NK-92 (cell line): ENCODE data around the gene TPD52L2.

Experiments
- DNase-seq: peaks from one replicate; lab custom pipeline; 2025; ENCODE audit not compliant: unreplicated experiment; lab: John Stamatoyannopoulos, UW

Gene TPD52L2

DNA sequence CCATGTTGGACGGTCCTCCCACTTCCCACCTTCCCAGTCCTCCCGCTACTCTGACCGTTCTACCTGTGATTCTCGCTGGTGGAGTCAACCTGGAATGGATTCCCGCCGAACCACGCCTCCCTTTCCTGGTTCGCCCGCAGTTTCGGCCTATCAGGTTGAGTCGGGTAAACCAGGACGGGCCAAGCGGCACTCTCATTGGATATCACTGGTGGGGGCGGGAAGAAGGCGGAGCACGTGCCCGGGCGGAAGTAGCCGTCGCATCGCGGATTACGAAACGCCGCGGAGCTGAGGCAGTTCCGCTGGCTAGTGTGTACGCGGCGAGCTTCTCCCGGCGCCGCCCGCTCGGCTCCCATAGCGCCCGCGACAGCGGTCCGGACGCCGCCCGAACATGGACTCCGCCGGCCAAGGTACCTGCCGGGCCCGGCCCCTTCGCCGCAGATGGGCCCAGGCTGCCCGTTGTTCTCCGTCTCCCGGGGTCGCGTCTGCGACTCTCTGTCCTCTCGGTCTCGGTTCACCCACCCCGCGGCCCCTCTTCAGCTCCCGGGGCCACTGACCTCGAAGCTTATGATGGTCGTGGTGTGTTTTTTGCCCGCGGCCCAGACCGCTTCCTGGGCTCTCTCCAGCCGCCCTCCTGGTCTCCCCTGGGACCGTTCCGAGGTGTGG, at the start of gene TPD52L2:
TPD52L2 (plus strand) TSS at position 293 of the 663 bp plus-strand sequence; CDS start at position 389, 96 bp downstream.
- peak; percentile 84 for DNase-seq

DNA sequence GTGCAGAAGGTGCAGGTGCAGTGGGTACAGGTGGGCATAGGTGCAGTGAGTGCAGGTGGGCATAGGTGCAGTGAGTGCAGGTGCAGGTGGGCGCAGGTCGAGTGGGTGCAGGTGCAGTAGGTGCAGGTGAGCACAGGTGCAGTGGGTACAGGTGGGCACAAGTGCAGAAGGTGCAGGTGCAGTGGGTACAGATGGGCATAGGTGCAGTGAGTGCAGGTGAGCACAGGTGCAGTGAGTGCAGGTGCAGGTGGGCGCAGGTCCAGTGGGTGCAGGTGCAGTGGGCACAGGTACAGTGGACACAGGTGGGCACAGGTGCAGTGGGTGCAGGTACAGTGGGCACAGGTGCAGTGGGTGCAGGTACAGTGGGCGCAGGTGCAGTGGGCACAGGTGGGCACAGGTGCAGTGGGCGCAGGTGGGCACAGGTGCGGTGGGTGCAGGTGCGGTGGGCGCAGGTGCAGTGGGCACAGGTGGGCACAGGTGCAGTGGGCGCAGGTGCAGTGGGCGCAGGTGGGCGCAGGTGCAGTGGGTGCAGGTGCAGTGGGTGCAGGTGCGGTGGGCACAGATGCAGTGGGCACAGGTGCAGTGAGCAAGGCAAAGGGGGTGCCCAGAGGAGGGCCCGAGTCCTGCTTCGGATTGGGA, 49.3 kb upstream of the TPD52L2 start:
- no peak for DNase-seq

DNA sequence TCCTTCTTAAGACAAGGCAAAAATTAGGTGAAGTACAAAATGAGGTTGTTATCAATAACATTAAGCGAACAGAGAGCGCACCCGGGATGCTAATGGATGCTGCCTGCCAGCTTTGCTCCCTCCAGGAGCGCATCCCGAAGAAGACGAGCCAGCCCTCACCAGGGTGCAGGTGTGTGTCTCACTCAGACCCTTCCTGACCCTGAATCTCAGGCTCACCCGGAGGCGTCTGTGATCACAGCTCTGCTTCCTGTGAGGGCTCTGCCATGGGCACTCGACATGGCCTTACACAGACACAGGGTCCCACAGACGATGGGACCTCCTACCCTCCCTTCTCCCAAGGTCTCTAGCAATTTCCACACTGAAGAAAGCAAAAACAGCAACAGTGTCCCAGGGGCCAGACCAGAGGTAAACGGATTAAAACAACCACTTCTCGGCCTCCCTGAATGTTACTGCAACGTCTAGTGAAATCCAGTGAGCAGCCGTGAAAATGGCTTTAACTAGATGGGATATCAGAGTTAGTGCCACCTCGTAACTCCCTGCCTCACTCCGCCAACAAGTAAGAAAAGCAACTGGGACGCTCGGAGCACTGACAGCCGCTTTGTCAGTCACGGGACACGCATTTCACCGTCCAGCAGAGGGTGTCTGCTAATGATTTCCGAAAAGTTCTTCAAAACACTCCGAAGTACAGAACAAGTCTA, 45.7 kb upstream of the TPD52L2 start:
- DNase-seq: no peak

DNA sequence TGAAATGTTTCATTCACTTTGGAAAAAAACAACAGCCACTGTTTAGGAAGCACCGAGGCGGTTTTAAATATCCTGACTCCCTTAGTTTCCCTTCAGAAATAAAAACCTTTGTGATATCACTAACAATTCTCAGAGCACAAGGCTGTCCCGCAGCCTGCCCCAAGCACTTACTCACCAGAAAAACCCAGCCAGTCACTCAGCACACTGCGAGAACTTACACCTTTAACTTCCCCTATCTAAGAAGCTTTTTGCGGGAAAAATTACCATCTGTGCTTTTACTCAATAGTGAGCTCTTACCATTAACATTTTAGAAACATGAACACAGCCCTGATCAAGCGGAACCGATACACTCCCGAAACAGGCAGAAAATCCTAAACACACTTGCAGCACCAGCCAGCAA, 43.3 kb upstream of the TPD52L2 start:
- no peak for DNase-seq

- DNase-seq: no peak
Observed at GRCh38 chr20:63822276-63822696, 42.8 kb upstream of the TPD52L2 start.

- no peak for DNase-seq
Observed at GRCh38 chr20:63823691-63824311, 41.3 kb upstream of the TPD52L2 start.

DNA sequence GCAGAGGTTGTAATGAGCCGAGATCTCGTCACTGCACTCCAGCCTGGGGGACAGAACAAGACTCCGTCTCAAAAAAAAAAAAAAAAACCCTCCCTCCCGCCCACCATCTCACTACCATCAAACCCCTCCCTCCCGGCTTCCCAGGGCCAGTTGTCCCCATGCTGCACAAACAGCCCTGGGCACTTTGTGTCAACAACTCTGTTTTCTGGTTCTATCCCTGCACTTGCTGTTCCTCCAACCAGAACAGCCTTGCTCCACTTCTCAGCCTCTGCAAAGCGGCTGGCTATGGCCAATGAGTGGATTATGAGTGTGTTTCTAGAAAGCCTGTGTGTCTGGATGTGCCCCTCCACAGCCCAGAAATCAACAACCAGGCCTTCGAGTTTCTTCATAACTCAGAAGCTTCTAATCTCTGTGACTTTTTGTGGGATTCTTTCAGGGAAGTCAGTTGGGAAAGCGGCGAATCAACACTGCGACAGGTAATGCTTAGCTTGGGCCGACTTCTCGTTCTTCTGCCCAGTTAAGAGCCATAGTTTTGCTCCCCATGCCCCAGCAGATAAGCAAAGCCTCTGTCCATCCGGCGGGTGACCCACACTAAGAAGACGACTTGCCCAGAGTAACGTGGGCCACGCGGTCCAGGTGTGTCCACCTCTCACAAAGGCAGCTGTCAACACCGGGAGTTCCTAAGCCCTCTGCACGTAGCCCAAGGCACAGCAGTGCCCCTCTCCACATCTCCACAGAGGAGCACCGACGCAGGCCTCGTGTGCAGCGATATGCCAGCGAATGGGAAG, 39.5 kb upstream of the TPD52L2 start:
- no peak for DNase-seq

- DNase-seq: no peak
Observed at GRCh38 chr20:63826753-63827152, 38.3 kb upstream of the TPD52L2 start.

DNA sequence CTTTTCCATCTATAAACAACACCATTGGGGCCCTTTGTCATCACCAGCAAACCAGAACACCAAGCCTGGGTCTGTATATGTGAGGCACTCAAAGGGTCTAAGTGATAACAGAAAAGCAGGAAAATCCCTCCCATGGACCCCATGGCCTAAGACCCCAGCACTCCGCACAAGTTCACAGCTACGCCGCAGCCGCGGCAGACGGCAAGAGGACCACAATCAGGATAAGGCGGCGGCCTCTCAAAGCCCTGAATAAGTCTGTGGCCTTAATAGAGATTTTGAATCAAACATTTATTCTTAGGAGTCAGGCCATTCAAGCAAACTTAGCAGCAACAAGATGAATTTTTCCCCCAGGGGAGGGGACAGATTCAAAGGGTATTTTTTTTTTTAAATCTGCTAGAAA, 36.9 kb upstream of the TPD52L2 start:
- DNase-seq: no peak

DNA sequence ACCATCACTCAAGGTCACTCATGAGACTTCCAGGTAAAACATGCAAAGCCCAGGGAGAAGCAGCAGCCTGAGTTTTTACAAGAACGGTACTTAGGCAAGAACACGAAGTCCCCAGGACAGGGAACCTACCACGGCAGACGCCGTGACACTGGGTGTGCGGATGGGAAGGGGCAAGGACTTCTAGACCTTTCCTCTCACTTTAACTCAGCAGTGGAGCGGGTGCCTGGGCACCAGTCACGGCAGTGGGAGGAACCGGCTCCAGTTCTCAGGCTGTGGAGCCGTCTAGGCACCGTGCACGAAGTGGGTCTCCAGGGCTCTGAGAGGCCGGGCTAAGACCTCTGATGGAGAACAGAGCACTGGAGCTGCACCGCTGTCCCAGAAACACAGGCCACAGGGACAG, 36.5 kb upstream of the TPD52L2 start:
- DNase-seq: no peak

- DNase-seq: no peak
Observed at GRCh38 chr20:63828951-63829350, 36.1 kb upstream of the TPD52L2 start.

GRCh38 chr20:63829603-63829944, 35.5 kb upstream of the TPD52L2 start:
- DNase-seq: no peak

- no peak for DNase-seq
Observed at GRCh38 chr20:63829945-63830835, 34.9 kb upstream of the TPD52L2 start.

DNA sequence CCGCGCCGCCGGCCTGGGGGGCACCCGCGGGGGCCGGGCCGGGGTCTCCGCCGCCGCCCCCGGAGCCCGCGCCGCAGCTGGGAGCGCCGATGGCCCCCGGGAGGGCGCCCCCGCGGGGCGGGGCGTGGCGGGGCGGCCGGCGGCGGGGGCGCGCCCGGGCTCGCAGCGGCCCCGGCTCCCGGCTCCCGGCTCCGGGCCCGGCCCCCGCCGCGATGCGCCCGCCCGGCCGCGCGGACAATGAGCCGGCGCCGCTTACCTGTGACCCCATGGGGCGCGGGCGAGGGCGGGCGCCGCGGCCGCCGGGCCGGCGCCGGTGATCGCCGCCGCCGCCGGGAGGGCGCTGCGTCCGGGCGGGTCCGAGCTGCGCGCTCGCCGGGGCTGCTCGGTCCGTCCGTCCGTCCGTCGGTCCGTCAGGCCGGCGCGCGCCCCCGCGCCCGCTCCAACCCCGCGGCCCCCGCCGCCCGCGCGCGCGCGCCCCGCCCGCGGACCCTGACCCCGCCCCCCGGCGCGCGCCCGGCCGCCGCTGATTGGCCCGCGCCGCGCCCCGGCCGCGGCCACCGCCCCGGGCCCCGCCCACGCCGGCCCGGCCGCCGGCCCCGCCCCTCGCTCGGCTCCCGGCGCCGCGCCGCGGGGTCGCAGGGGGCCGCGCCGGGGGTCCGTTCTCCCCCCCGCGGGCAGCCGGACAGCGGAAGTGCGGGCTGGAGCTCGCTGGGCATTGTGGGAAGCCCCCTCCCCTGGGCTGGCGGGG, 34.1 kb upstream of the TPD52L2 start, which contains the start of gene ZBTB46:
ZBTB46 (minus strand) TSS at position 424 of the 748 bp plus-strand sequence. CDS start 40,507 bp downstream, outside the sequence.
- no peak for DNase-seq

DNA sequence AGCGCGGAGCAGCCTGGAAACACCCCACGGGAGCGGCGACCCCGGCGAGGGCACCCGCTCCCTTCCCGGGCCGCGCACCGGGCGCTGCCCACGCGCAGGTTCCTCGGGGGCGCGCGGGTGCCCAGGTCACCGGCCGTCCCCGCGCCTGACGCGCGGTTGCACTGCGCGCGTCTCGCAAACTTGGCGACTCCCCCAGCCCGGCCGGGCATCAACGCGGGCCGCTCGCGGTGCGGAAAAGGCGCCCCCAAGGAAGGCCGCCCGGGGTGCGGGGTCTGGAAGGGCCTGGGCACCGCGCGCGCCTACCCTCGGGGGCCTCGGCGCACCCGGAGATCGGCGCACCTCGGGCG, 33.5 kb upstream of the TPD52L2 start:
- DNase-seq: no peak

GRCh38 chr20:63831993-63832686, 32.9 kb upstream of the TPD52L2 start:
- DNase-seq: no peak

DNA sequence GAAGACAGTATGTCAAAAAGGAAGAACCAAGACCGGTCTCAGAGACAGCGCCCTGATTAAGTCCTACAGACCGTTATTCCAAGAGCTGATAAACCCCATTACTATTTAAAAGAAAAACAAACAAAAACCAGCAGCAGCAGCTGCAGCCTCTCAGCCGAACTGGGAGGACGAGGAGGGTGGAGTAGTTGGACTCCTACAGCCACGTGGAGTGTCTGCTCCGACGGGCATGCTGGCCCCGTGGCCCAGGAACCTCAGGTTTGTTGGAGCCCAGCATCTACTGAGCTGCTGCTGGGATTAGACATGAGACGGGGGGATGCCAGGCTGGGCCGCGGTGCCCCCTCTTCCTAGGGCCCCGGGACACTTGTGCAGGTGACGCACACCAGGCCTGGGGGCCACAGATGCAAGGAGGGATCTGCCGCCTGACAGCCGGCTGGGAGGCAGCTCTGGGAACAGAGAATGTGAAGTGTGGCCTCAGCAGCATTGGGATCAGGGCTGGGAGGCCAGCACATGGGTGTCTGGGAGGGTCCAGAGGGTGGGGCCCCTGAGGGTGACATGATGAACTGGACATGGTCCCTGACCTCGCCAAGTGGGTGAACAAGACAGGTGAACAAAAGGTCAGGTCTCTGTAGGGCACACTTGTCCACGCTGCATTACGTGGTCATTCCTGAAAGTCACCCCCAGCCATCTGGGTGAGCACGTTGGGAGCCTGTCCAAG, 31.1 kb upstream of the TPD52L2 start:
- no peak for DNase-seq

DNA sequence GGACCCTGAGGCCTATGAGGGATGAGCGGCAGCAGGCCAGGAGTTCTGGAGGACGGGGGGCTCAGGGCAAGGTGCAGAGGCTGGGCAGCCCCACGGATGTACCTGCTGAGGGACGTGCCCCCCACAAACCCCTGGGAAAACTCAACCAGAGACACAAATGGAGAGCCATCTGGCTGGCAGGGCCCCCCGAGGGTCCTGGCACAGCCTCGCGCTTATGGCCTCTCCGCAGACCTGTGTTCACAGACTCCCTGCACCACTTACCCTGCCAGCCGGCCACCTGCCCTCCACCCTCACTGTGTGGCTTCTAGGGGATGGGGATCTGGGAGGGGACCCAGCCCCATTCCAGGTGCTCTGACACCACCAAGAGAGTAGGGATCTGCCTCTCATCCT, 30.6 kb upstream of the TPD52L2 start:
- DNase-seq: no peak
